ENCODE results near the gene DCP1A. TPM values are rescaled to one million over a fixed set of nuclear protein-coding genes. Genes with fewer than 3 reads are reported as not detected.

Gene DCP1A
- total and polyA plus RNA-seq, 2 donors (not counting 3 experiments of a cell fraction or from before 2014, with no cell fraction given): 32.3 to 38.0 TPM

- POLR2A ChIA-PET: no interaction called here
- DNase-seq (ENCODE audit: low read depth, low spot score): peak; percentile 58
- H3K27ac ChIP-seq (ENCODE audit: insufficient read depth, low read depth, low read length): no peak overlapping the region
Measured at GRCh38 chr3:53243165-53243564, 104.2 kb downstream of the DCP1A start.

More at GRCh38 chr3:53243165-53243564, 104.2 kb downstream of the DCP1A start:
- Histone ChIP-seq H3K27me3 (ENCODE audit: control insufficient read depth in 2 of 2, insufficient read depth in 2 of 2, low read length in 2 of 2) (no peaks in the 10 kb centered on the region), H3K9ac (replicated peaks; ENCODE audit: extremely low read depth, insufficient read depth, low read length) (no peak overlapping the region), H3K79me2 (ENCODE audit: control insufficient read depth, insufficient read depth, low read length) (peaks cover 82% of the 10 kb centered on the region), H2AFZ (ENCODE audit: low read depth, low read length) (no peak overlapping the region), H3K4me3 (replicated peaks in 1 of 3; ENCODE audit: insufficient read depth in 1 of 3, low read depth in 1 of 3, low read length in 3 of 3) (no peak overlapping the region), H4K20me1 (replicated peaks; ENCODE audit: control insufficient read depth, extremely low read depth, insufficient read depth, low read length) (peaks cover 2% of the 10 kb centered on the region), H3K4me1 (ENCODE audit: control insufficient read depth, extremely low read depth, insufficient read depth, low read length) (peaks cover 19% of the 10 kb centered on the region), H3K36me3 (ENCODE audit: control insufficient read depth in 2 of 2, extremely low read depth in 1 of 2, insufficient read depth in 2 of 2, low read length in 2 of 2) (peaks cover 23 to 25% of the 10 kb centered on the region in 2 experiments), H3K9me1 (replicated peaks; ENCODE audit: control insufficient read depth, extremely low read depth, insufficient read depth, low read length) (no peaks in the 10 kb centered on the region), H3K9me3 (replicated peaks; ENCODE audit: control insufficient read depth, insufficient read depth, low read length) (no peaks in the 10 kb centered on the region), H3K4me2 (ENCODE audit: insufficient read depth, low read length) (no peak overlapping the region)
- dilution Hi-C loops (cut with MboI; ENCODE audit: extremely low pct_ligation_motif_present, low sequenced_read_pairs): no loop called here
- intact Hi-C loops (cut with micrococcal nuclease): no loop called here
- no TSS peak for BruUV-seq (replicated peaks)
- TF ChIP-seq MYC (IDR thresholded peaks at IDR 0.05; ENCODE audit: low read depth, low read length) (no peak), JUN (IDR thresholded peaks at IDR 0.05; ENCODE audit: borderline replicate concordance, insufficient read depth, insufficient read length, low read depth) (no peak), POLR2AphosphoS5 (IDR thresholded peaks at IDR 0.05; ENCODE audit: insufficient read depth, low read depth, low read length) (no peak), MAX (IDR thresholded peaks at IDR 0.05; ENCODE audit: insufficient read depth, insufficient read length) (no peak), EZH2 (IDR thresholded peaks at IDR 0.05; ENCODE audit: borderline replicate concordance, low read depth, low read length, severe bottlenecking) (no peak), FOS (IDR thresholded peaks at IDR 0.05; ENCODE audit: borderline replicate concordance, insufficient read depth, low read length) (no peak), CTCF (IDR thresholded peaks at IDR 0.05; ENCODE audit: extremely low read depth in 1 of 2, insufficient read depth in 1 of 2, low read depth in 1 of 2, low read length in 2 of 2) (no peak), GATA2 (IDR thresholded peaks at IDR 0.05; ENCODE audit: insufficient read depth, insufficient read length, low read depth, low read length) (no peak), POLR2A (IDR thresholded peaks at IDR 0.05; ENCODE audit: low read depth, low read length) (no peak)
- CTCF ChIA-PET: interaction anchor here (0.9 kb wide), 1 partner anchor 48 kb away, joined by 3 read pairs; no protein-coding TSS in a partner anchor
- FAIRE-seq: no peak

Data from endothelial cell of umbilical vein (primary cell).